ENCODE data around the gene CDYL. TPM values are rescaled to one million over a fixed set of nuclear protein-coding genes. Genes with fewer than 3 reads are reported as not detected.

CDYL gene
- total and polyA plus RNA-seq, 7 donors, result 10.0 to 30.0 (median 19.9) TPM

GRCh38 chr6:4907602-4908001 lies 131.4 kb downstream of the CDYL start:
- 87 to 88% (median 87%) methylated on average over 6 of the region's 6 CpGs for WGBS, 3 donors
- Histone ChIP-seq H3K27ac (no peak overlapping the region), H3K36me3 (ENCODE audit: insufficient read depth in 1 of 2, low read depth in 1 of 2) (peaks cover 0 to 6% of the 10 kb centered on the region in 2 donors), H3K4me1 (peaks cover 30% of the 10 kb centered on the region), H3K9me3 (no peaks in the 10 kb centered on the region), H3K4me3 (no peak overlapping the region), H3K27me3 (ENCODE audit: insufficient read depth in 3 of 3, low read length in 2 of 3) (no peaks in the 10 kb centered on the region)
- ATAC-seq (no peak), DNase-seq (no peak)
- no peak for TF ChIP-seq CTCF (IDR thresholded peaks at IDR 0.05)
- intact Hi-C loops (cut with DNase I), result no loop called here

GRCh38 chr6:4908062-4908461 lies 131.9 kb downstream of the CDYL start:
- Histone ChIP-seq H3K4me3 (no peak overlapping the region), H3K36me3 (ENCODE audit: insufficient read depth in 1 of 2, low read depth in 1 of 2) (peaks cover 0 to 6% of the 10 kb centered on the region in 2 donors), H3K9me3 (no peaks in the 10 kb centered on the region), H3K27me3 (ENCODE audit: insufficient read depth in 3 of 3, low read length in 2 of 3) (no peaks in the 10 kb centered on the region), H3K4me1 (peaks cover 35% of the 10 kb centered on the region), H3K27ac (no peak overlapping the region)
- 93 to 97% (median 94%) methylated on average over 4 of the region's 4 CpGs for WGBS, 3 donors
- intact Hi-C loops (cut with DNase I), result no loop called here
- DNase-seq (no peak), ATAC-seq (no peak)
- no peak for TF ChIP-seq CTCF (IDR thresholded peaks at IDR 0.05)

DNA sequence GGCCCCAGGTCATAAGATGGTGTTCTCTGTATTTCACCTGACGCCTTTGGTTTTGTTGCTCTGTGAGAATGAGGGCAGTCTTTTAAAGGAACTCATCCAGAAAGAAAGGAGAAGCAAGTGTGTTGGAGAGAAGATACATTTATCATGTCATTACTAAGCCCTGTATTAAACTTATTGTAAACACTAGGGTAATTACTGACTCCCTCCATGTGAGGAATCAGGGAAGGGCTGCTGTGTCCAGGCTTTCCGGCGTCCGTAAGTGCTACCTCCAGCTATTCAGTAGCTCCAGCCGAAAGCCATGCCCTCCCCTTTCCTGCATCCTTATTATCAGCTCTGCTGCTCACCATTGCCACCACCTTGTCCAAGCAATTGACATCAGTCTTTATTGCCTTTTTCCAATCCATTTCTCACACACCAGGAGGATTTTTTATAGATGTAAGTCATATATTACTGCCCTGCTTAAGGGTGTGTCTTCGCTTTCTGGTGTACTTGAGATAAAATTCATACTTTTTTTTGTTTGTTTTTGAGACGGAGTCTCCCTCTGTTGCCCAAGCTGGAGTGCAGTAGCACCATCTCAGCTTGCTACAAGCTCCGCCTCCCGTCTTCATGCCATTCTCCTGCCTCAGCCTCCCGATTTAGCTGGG lies 133.0 kb downstream of the CDYL start:
- intact Hi-C loops (cut with DNase I), result no loop called here
- 73 to 88% (median 80%) methylated on average over 10 of the region's 10 CpGs for WGBS, 3 donors
- H3K27ac ChIP-seq, result no peak overlapping the region
- no peak for ATAC-seq
- no peak for TF ChIP-seq CTCF (IDR thresholded peaks at IDR 0.05)
- H3K9me3 ChIP-seq, result no peaks in the 10 kb centered on the region
- peaks cover 0 to 6% of the 10 kb centered on the region in 2 donors for H3K36me3 ChIP-seq (ENCODE audit: insufficient read depth in 1 of 2, low read depth in 1 of 2)
- peaks cover 38% of the 10 kb centered on the region for H3K4me1 ChIP-seq
- no peak for DNase-seq
- no peak overlapping the region for H3K4me3 ChIP-seq
- H3K27me3 ChIP-seq (ENCODE audit: insufficient read depth in 3 of 3, low read length in 2 of 3), result no peaks in the 10 kb centered on the region

DNA sequence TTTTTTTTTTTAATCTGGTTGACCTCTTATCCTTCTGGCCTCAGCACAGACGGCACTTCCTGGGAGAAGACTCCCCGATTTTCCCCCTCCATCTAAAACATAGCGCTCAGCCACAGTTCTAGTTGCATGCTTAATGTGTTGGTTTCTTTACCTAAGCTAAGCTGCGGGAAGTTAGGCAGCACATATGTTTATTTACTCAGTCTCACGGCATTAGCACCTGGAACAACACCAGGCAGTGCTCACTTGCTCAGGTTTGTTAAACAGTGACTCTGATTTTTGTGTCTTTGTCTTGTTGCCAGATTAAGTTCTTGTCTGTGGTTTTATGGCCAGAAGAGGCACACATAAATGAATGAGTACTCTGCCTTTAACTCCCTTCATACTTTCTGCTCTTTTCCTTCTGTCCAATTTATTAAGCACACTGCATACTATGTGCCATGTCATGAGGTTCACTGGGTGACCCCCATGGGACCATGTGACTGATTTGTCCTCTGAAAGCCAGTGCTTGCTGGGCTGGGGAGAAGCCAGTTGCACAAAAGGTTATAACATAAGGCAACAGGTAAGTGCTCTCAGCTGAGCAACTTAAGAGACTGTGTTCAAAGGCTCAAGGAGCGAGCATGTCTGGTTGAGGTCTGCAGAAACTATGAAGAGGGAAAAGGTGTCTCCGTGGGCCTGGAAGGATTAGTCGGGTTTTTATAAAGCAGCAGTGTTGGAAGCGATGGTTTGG lies 134.0 kb downstream of the CDYL start:
- WGBS, 3 donors, result 86 to 92% (median 91%) methylated on average over 9 of the region's 9 CpGs
- H3K27ac ChIP-seq, result no peak overlapping the region
- H3K27me3 ChIP-seq (ENCODE audit: insufficient read depth in 3 of 3, low read length in 2 of 3), result no peaks in the 10 kb centered on the region
- peaks cover 0 to 6% of the 10 kb centered on the region in 2 donors for H3K36me3 ChIP-seq (ENCODE audit: insufficient read depth in 1 of 2, low read depth in 1 of 2)
- no peaks in the 10 kb centered on the region for H3K9me3 ChIP-seq
- no peak for TF ChIP-seq CTCF (IDR thresholded peaks at IDR 0.05)
- H3K4me1 ChIP-seq, result peaks cover 46% of the 10 kb centered on the region
- intact Hi-C loops (cut with DNase I), result no loop called here
- DNase-seq, result no peak
- no peak overlapping the region for H3K4me3 ChIP-seq
- no peak for ATAC-seq
